Mononuclear cell (primary cell): Measurements from ENCODE around the gene KCNG2. TPM values are rescaled to one million over a fixed set of nuclear protein-coding genes. Genes with fewer than 3 reads are reported as not detected.

Source experiments
- H3K27me3 ChIP-seq: 2 replicates; pipeline ENCODE4 v1.6.0; 2011; ENCODE audit warnings: low read length, control low read depth; ENCODE audit not compliant: insufficient read depth
- H3K4me1 ChIP-seq: 2 replicates; pipeline ENCODE4 v1.5.1; 2011; ENCODE audit warnings: mild to moderate bottlenecking, low read length, control low read depth; ENCODE audit not compliant: insufficient read depth
- H3K4me3 ChIP-seq: 2 replicates; pipeline ENCODE4 v1.5.1; 2011; ENCODE audit warnings: mild to moderate bottlenecking, low read length, moderate library complexity
- H3K9me3 ChIP-seq: 2 replicates; pipeline ENCODE4 v1.5.1; 2011; ENCODE audit warnings: low read depth, mild to moderate bottlenecking, control low read depth, low read length
- total RNA-seq: library from RNA; depleted of rRNA; stranded (reverse); fragments of >200 nt; gene quantifications from one replicate; pipeline ENCODE4 v1.2.3, GENCODE V29; 2012

KCNG2 gene
- total RNA-seq, 1 donor = 0.10 TPM

- Histone ChIP-seq H3K9me3 (no peaks in the 10 kb centered on the region), H3K4me1 (no peaks in the 10 kb centered on the region), H3K4me3 (no peak overlapping the region), H3K27me3 (no peaks in the 10 kb centered on the region)
These were observed 14.3 kb downstream of the KCNG2 start for GRCh38 chr18:79812052-79812451.

GRCh38 chr18:79814373-79814772 lies 16.6 kb downstream of the KCNG2 start:
- Histone ChIP-seq H3K9me3 (no peaks in the 10 kb centered on the region), H3K27me3 (no peaks in the 10 kb centered on the region), H3K4me3 (no peak overlapping the region), H3K4me1 (peaks cover 15% of the 10 kb centered on the region)

GRCh38 chr18:79815657-79816056 lies 17.9 kb downstream of the KCNG2 start:
- Histone ChIP-seq H3K4me3 (no peak overlapping the region), H3K27me3 (no peaks in the 10 kb centered on the region), H3K4me1 (peaks cover 27% of the 10 kb centered on the region), H3K9me3 (no peaks in the 10 kb centered on the region)

- H3K27me3 ChIP-seq = no peaks in the 10 kb centered on the region
- no peaks in the 10 kb centered on the region for H3K9me3 ChIP-seq
- no peak overlapping the region for H3K4me3 ChIP-seq
- H3K4me1 ChIP-seq = peaks cover 31% of the 10 kb centered on the region
These were observed 18.4 kb downstream of the KCNG2 start for GRCh38 chr18:79816092-79816491.

GRCh38 chr18:79816981-79817606 lies 19.4 kb downstream of the KCNG2 start:
- no peaks in the 10 kb centered on the region for H3K9me3 ChIP-seq
- H3K4me1 ChIP-seq = peaks cover 31% of the 10 kb centered on the region
- H3K4me3 ChIP-seq = no peak overlapping the region
- H3K27me3 ChIP-seq = no peaks in the 10 kb centered on the region

- peaks cover 33% of the 10 kb centered on the region for H3K4me1 ChIP-seq
- H3K4me3 ChIP-seq = no peak overlapping the region
- H3K9me3 ChIP-seq = no peaks in the 10 kb centered on the region
- no peaks in the 10 kb centered on the region for H3K27me3 ChIP-seq
These were observed 19.9 kb downstream of the KCNG2 start for GRCh38 chr18:79817607-79817998.

- Histone ChIP-seq H3K9me3 (no peaks in the 10 kb centered on the region), H3K4me3 (no peak overlapping the region), H3K27me3 (no peaks in the 10 kb centered on the region), H3K4me1 (peaks cover 37% of the 10 kb centered on the region)
These were observed 20.3 kb downstream of the KCNG2 start for GRCh38 chr18:79818036-79818435.

GRCh38 chr18:79818631-79819030 lies 20.9 kb downstream of the KCNG2 start:
- Histone ChIP-seq H3K27me3 (no peaks in the 10 kb centered on the region), H3K4me3 (no peak overlapping the region), H3K9me3 (no peaks in the 10 kb centered on the region), H3K4me1 (peaks cover 43% of the 10 kb centered on the region)

GRCh38 chr18:79819064-79819967 lies 21.6 kb downstream of the KCNG2 start:
- no peaks in the 10 kb centered on the region for H3K27me3 ChIP-seq
- no peaks in the 10 kb centered on the region for H3K9me3 ChIP-seq
- peaks cover 48% of the 10 kb centered on the region for H3K4me1 ChIP-seq
- no peak overlapping the region for H3K4me3 ChIP-seq

GRCh38 chr18:79819968-79820351 lies 22.2 kb downstream of the KCNG2 start:
- Histone ChIP-seq H3K27me3 (no peaks in the 10 kb centered on the region), H3K4me3 (no peak overlapping the region), H3K9me3 (no peaks in the 10 kb centered on the region), H3K4me1 (peaks cover 49% of the 10 kb centered on the region)

GRCh38 chr18:79823120-79823519 lies 25.4 kb downstream of the KCNG2 start:
- H3K4me3 ChIP-seq = no peak overlapping the region
- no peaks in the 10 kb centered on the region for H3K27me3 ChIP-seq
- H3K9me3 ChIP-seq = no peaks in the 10 kb centered on the region
- peaks cover 54% of the 10 kb centered on the region for H3K4me1 ChIP-seq

GRCh38 chr18:79825913-79826312 lies 28.2 kb downstream of the KCNG2 start:
- H3K27me3 ChIP-seq = no peaks in the 10 kb centered on the region
- no peaks in the 10 kb centered on the region for H3K9me3 ChIP-seq
- no peak overlapping the region for H3K4me3 ChIP-seq
- peaks cover 31% of the 10 kb centered on the region for H3K4me1 ChIP-seq

GRCh38 chr18:79826966-79827365 lies 29.2 kb downstream of the KCNG2 start:
- no peaks in the 10 kb centered on the region for H3K9me3 ChIP-seq
- peaks cover 30% of the 10 kb centered on the region for H3K4me1 ChIP-seq
- no peaks in the 10 kb centered on the region for H3K27me3 ChIP-seq
- H3K4me3 ChIP-seq = no peak overlapping the region

- no peaks in the 10 kb centered on the region for H3K9me3 ChIP-seq
- peaks cover 21% of the 10 kb centered on the region for H3K4me1 ChIP-seq
- no peaks in the 10 kb centered on the region for H3K27me3 ChIP-seq
- H3K4me3 ChIP-seq = no peak overlapping the region
These were observed 30.5 kb downstream of the KCNG2 start for GRCh38 chr18:79828258-79828657.

- Histone ChIP-seq H3K4me1 (peaks cover 13% of the 10 kb centered on the region), H3K4me3 (no peak overlapping the region), H3K9me3 (no peaks in the 10 kb centered on the region), H3K27me3 (no peaks in the 10 kb centered on the region)
These were observed 31.6 kb downstream of the KCNG2 start for GRCh38 chr18:79829136-79829854.
